Activated naive CD8-positive, alpha-beta T cell treated with anti-CD3 and anti-CD28 coated beads, Interleukin-2, amount 50 U/mL, for 24 hours (primary cell): ENCODE data around the gene SAMD3.
"Not testable (repeated sequence)": the region's sequence is repeated elsewhere in the genome, so short reads cannot be mapped to it uniquely, and the experiment has no call there.

Experiments
- ATAC-seq: fragments of 150-1000 bp; cut with Tn5 transposase; one replicate; pipeline ENCODE4 v1.10.0; 2021
- DNase-seq: peaks from one replicate; pipeline ENCODE4 v3.0.0; 2021
- H3K27ac Mint-ChIP-seq: one replicate; pipeline ENCODE4 v1.8.0; 2021; ENCODE audit warnings: mild to moderate bottlenecking, mixed read lengths
- H3K27me3 Mint-ChIP-seq: one replicate; pipeline ENCODE4 v1.8.0; 2021; ENCODE audit warnings: mixed read lengths
- H3K36me3 Mint-ChIP-seq: one replicate; pipeline ENCODE4 v1.8.0; 2021; ENCODE audit warnings: low read depth, mixed read lengths
- H3K4me1 Mint-ChIP-seq: one replicate; pipeline ENCODE4 v1.8.0; 2021; ENCODE audit warnings: mixed read lengths
- H3K4me3 Mint-ChIP-seq: one replicate; pipeline ENCODE4 v1.8.0; 2021; ENCODE audit warnings: mild to moderate bottlenecking, moderate library complexity, mixed read lengths
- H3K9me3 Mint-ChIP-seq: one replicate; pipeline ENCODE4 v1.8.0; 2021; ENCODE audit warnings: mixed read lengths

The SAMD3 gene

GRCh38 chr6:130173377-130174004 is 49.3 kb downstream of the SAMD3 start:
- not testable (repeated sequence) for H3K27ac Mint-ChIP-seq

DNA sequence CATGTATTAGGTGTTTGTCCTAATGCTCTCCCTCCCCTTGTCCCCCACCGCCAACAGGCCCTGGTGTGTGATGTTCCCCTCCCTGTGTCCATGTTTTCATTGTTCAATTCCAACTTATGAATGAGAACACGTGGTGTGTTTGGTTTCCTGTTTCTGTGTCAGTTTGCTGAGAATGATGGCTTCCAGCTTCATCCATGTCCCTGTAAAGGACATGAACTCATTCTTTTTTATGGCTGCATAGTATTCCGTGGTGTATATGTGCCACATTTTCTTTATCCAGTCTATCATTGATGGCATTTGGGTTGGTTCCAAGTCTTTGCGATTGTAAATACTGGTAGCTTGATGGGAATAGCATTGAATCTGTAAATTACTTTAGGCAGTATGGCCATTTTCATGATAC is 52.6 kb downstream of the SAMD3 start:
- H3K36me3 Mint-ChIP-seq = not testable (repeated sequence)

More at GRCh38 chr6:130173377-130174004, 49.3 kb downstream of the SAMD3 start:
- not testable (repeated sequence) for H3K36me3 Mint-ChIP-seq, H3K4me1 Mint-ChIP-seq, H3K27me3 Mint-ChIP-seq, DNase-seq, ATAC-seq, H3K4me3 Mint-ChIP-seq
- peaks cover 18% of the 10 kb centered on the region for H3K9me3 Mint-ChIP-seq

DNA sequence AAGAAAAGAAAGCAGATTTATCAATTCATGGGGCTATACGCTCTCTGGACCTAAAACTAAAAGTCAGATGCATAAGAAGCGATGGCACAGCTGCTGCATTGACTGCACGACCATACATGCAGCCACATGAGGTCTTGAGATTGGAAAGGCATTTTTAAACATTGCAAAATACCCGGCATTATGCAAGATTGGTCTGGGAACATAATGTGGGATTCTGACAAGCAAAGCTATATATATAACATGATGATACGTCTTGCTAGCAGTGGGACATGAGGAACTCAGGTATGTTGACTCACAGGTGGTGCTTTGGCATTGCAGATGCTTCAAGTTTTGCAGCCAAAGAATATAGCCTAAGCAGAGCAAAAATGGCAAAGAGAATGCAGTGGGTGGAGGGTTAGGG is 55.1 kb downstream of the SAMD3 start:
- ATAC-seq = no peak
- Mint-ChIP-seq H3K4me1 (peaks cover 5% of the 10 kb centered on the region), H3K27me3 (no peaks in the 10 kb centered on the region), H3K27ac (no peak overlapping the region), H3K36me3 (peaks cover 4% of the 10 kb centered on the region), H3K4me3 (no peak overlapping the region), H3K9me3 (peaks cover 18% of the 10 kb centered on the region)
- no peak for DNase-seq

More for the DNA sequence above, 52.6 kb downstream of the SAMD3 start:
- not testable (repeated sequence) for DNase-seq, H3K27ac Mint-ChIP-seq, H3K27me3 Mint-ChIP-seq, H3K4me3 Mint-ChIP-seq, ATAC-seq, H3K4me1 Mint-ChIP-seq
- H3K9me3 Mint-ChIP-seq = peaks cover 18% of the 10 kb centered on the region

DNA sequence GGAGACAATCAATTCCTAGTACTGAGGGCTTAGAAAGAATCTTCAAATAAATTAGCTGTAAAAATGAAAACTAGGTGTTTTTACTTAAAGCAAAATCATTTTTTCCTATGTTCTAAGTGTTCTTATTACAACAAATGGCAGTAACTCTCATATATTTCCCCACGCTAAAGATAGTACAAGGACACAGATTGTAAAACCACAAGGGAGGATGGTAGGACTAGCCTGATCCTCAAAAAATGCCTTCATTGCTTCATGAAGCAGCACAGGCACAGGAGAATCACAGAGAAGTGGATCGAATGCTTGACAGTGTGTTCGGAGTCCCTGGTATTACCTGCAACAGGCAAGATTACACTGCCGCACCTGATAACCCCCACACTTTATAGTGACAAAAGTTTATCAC is 58.5 kb downstream of the SAMD3 start:
- Mint-ChIP-seq H3K36me3 (no peaks in the 10 kb centered on the region), H3K4me1 (peaks cover 5% of the 10 kb centered on the region), H3K9me3 (peaks cover 7% of the 10 kb centered on the region), H3K27me3 (no peaks in the 10 kb centered on the region), H3K4me3 (no peak overlapping the region), H3K27ac (no peak overlapping the region)
- ATAC-seq (no peak), DNase-seq (no peak)

DNA sequence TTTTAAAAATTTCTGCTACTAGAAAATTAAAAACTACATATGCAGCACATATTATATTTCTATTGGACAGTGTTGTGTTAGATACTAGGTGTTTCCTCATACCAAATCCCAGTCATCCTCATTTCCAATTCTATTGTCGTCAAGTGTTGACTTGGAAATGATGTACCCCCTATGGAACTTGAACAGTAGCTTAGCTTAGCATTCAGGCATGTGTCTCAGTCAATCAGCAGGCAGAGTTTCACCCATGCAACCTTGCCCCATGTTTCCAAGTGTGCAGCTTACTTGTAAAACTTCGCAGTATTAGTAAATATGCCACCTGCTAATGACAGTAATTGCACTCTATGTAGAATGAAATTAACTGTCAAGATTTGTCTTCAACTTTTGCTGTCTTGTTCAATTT is 59.5 kb downstream of the SAMD3 start:
- H3K36me3 Mint-ChIP-seq = peaks cover 4% of the 10 kb centered on the region
- H3K27me3 Mint-ChIP-seq = no peaks in the 10 kb centered on the region
- H3K9me3 Mint-ChIP-seq = peaks cover 16% of the 10 kb centered on the region
- no peak for DNase-seq
- no peak for ATAC-seq
- H3K4me1 Mint-ChIP-seq = peaks cover 5% of the 10 kb centered on the region
- no peak overlapping the region for H3K4me3 Mint-ChIP-seq
- H3K27ac Mint-ChIP-seq = no peak overlapping the region

GRCh38 chr6:130162421-130162820 is 60.3 kb downstream of the SAMD3 start:
- ATAC-seq = no peak
- Mint-ChIP-seq H3K4me1 (peaks cover 5% of the 10 kb centered on the region), H3K36me3 (peaks cover 8% of the 10 kb centered on the region), H3K9me3 (peaks cover 19% of the 10 kb centered on the region), H3K4me3 (no peak overlapping the region), H3K27me3 (no peaks in the 10 kb centered on the region), H3K27ac (no peak overlapping the region)
- no peak for DNase-seq

- H3K27ac Mint-ChIP-seq = no peak overlapping the region
- H3K27me3 Mint-ChIP-seq = no peaks in the 10 kb centered on the region
- H3K4me3 Mint-ChIP-seq = no peak overlapping the region
- peaks cover 19% of the 10 kb centered on the region for H3K9me3 Mint-ChIP-seq
- H3K36me3 Mint-ChIP-seq = peaks cover 8% of the 10 kb centered on the region
- H3K4me1 Mint-ChIP-seq = peaks cover 5% of the 10 kb centered on the region
- DNase-seq (no peak), ATAC-seq (no peak)
Measured at GRCh38 chr6:130161683-130162404, 60.9 kb downstream of the SAMD3 start.

DNA sequence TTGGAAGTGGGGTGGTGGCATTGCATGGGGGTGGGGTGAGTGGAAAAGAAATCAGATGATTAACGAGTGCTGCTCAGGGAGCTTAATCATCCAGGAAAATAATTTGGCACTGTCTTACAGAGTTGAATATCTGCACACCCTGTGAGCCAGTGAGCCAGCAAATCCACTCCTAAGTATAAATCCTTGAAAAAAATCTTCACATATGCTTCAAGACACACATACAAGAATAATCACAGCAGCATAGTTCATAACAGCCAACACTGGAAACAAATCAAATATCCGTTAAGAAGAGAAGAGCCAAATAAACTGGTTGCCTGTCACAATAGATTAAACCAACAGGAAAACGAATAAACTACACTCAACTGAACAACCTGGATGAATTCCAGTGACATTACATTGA is 62.8 kb downstream of the SAMD3 start:
- Mint-ChIP-seq H3K4me3 (no peak overlapping the region), H3K27ac (no peak overlapping the region), H3K9me3 (peaks cover 19% of the 10 kb centered on the region), H3K27me3 (no peaks in the 10 kb centered on the region), H3K36me3 (peaks cover 8% of the 10 kb centered on the region), H3K4me1 (peaks cover 2% of the 10 kb centered on the region)
- DNase-seq = no peak
- ATAC-seq = no peak

- H3K4me3 Mint-ChIP-seq = no peak overlapping the region
- H3K4me1 Mint-ChIP-seq = no peaks in the 10 kb centered on the region
- H3K9me3 Mint-ChIP-seq = peaks cover 12% of the 10 kb centered on the region
- peaks cover 9% of the 10 kb centered on the region for H3K36me3 Mint-ChIP-seq
- no peak for ATAC-seq
- no peaks in the 10 kb centered on the region for H3K27me3 Mint-ChIP-seq
- no peak for DNase-seq
- no peak overlapping the region for H3K27ac Mint-ChIP-seq
Measured at GRCh38 chr6:130158548-130158947, 64.2 kb downstream of the SAMD3 start.

- no peak overlapping the region for H3K27ac Mint-ChIP-seq
Measured at GRCh38 chr6:130158056-130158455, 64.7 kb downstream of the SAMD3 start.

GRCh38 chr6:130156908-130157307 is 65.8 kb downstream of the SAMD3 start:
- no peaks in the 10 kb centered on the region for H3K27me3 Mint-ChIP-seq
- H3K27ac Mint-ChIP-seq = no peak overlapping the region
- peaks cover 9% of the 10 kb centered on the region for H3K36me3 Mint-ChIP-seq
- peaks cover 12% of the 10 kb centered on the region for H3K9me3 Mint-ChIP-seq
- no peak overlapping the region for H3K4me3 Mint-ChIP-seq
- ATAC-seq (no peak), DNase-seq (no peak)
- H3K4me1 Mint-ChIP-seq = no peaks in the 10 kb centered on the region

More at GRCh38 chr6:130158056-130158455, 64.7 kb downstream of the SAMD3 start:
- Mint-ChIP-seq H3K27me3 (no peaks in the 10 kb centered on the region), H3K9me3 (peaks cover 12% of the 10 kb centered on the region), H3K4me1 (no peaks in the 10 kb centered on the region), H3K4me3 (no peak overlapping the region), H3K36me3 (peaks cover 9% of the 10 kb centered on the region)
- no peak for ATAC-seq
- DNase-seq = no peak

DNA sequence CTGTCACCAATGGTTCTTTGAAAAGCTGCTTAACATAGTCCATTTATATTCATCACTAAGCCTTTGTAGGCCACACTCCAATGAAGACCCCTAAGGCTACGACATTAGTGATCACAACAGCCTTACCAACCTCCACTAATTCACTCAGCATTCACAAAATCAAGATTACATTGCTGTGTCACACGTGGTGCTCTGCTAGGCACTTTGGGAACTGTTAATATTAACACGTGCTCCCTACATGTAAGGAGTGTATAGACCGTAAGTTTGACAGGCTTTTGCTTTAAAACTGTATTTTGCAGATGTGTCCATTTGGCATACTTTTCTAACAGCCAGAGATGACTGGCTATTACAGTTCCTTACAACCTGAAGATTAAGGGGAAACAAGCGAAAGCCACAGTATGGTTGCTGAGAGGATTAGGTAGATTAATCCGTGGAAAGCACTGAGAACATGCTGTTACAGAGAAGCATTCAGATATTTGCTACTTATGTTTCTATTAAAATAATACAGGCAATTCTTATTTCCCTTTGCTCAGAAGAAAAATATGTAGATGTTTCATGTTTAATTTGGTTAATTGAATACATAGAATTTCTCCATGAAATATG is 69.7 kb downstream of the SAMD3 start:
- peaks cover 11% of the 10 kb centered on the region for H3K36me3 Mint-ChIP-seq
- ATAC-seq = no peak
- H3K27ac Mint-ChIP-seq = no peak overlapping the region
- no peak overlapping the region for H3K4me3 Mint-ChIP-seq
- no peak for DNase-seq
- no peaks in the 10 kb centered on the region for H3K4me1 Mint-ChIP-seq
- peaks cover 3% of the 10 kb centered on the region for H3K9me3 Mint-ChIP-seq
- H3K27me3 Mint-ChIP-seq = no peaks in the 10 kb centered on the region

DNA sequence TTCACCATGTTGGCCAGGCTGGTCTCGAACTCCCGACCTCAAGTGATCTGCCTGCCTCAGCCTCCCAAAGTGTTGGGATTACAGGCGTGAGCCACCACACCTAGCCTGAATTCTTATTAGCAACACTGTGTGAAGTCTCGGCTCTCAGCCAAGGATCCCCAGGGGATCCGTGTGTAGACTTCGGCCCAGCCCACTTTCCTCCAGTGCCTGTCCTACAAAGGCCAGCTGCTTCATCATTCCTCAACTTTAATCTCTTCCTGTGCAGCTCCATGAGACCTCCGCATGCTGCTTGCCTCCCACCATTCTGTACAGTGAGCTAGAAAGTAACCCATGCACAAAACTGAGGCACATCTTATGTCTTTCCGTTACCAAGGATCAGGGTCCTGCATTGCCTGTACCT is 71.8 kb downstream of the SAMD3 start:
- Mint-ChIP-seq H3K4me1 (no peaks in the 10 kb centered on the region), H3K9me3 (peaks cover 4% of the 10 kb centered on the region), H3K36me3 (peaks cover 10% of the 10 kb centered on the region), H3K27me3 (no peaks in the 10 kb centered on the region), H3K27ac (no peak overlapping the region), H3K4me3 (no peak overlapping the region)
- ATAC-seq (no peak), DNase-seq (no peak)

DNA sequence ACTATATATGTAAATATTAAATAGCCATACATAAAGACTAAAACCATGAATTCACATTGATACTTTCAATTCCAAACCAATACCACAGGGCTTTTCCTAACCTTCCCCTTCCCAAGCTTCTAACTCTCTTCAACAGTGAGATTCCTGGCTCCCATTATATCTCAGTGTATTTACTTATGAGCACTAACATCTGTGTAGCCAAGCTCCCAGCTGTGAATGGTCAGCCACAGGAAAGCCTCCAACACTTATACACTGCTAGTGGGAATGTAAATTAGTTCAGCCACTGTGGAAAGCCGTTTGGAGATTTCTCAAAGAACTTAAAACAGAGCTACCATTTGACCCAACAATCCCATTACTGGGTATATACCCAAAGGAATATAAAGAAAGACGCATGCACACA is 73.7 kb downstream of the SAMD3 start:
- not testable (repeated sequence) for H3K4me3 Mint-ChIP-seq

GRCh38 chr6:130148181-130148580 is 74.6 kb downstream of the SAMD3 start:
- peaks cover 4% of the 10 kb centered on the region for H3K9me3 Mint-ChIP-seq
- H3K36me3 Mint-ChIP-seq = peaks cover 18% of the 10 kb centered on the region
- H3K4me1 Mint-ChIP-seq = no peaks in the 10 kb centered on the region
- no peak overlapping the region for H3K27ac Mint-ChIP-seq
- no peak overlapping the region for H3K4me3 Mint-ChIP-seq
- ATAC-seq (no peak), DNase-seq (no peak)
- no peaks in the 10 kb centered on the region for H3K27me3 Mint-ChIP-seq

More for the DNA sequence above, 73.7 kb downstream of the SAMD3 start:
- not testable (repeated sequence) for H3K27ac Mint-ChIP-seq, ATAC-seq, H3K9me3 Mint-ChIP-seq, DNase-seq, H3K27me3 Mint-ChIP-seq, H3K4me1 Mint-ChIP-seq
- peaks cover 11% of the 10 kb centered on the region for H3K36me3 Mint-ChIP-seq
